Fibroblast of skin of back (primary cell): ENCODE data around the gene FAM43A. TPM values are rescaled to one million over a fixed set of nuclear protein-coding genes. Genes with fewer than 3 reads are reported as not detected.

Experiments
- DNase-seq: peaks from one replicate; pipeline ENCODE4 v3.0.0-alpha.2; 2013
- polyA plus RNA-seq, 2 experiments: library from polyadenylated mRNA; unstranded; fragments of 120-200 nt; gene quantifications; one replicate each; pipeline ENCODE4 v1.2.1, GENCODE V29; 2013; ENCODE audit not compliant: insufficient read length in 2 of 2

The FAM43A gene
- 17.8 TPM for polyA plus RNA-seq (2013, experiment 1 of 2; ENCODE audit: insufficient read length)
- 12.9 TPM for polyA plus RNA-seq (2013, experiment 2 of 2; ENCODE audit: insufficient read length)

- DNase-seq: peak; percentile 96
These were observed at the start of gene FAM43A for GRCh38 chr3:194685718-194686413. FAM43A (plus strand) TSS chr3:194685883; CDS start chr3:194686827, 944 bp downstream.

GRCh38 chr3:194637066-194637465, 48.6 kb upstream of the FAM43A start:
- DNase-seq: no peak

DNA sequence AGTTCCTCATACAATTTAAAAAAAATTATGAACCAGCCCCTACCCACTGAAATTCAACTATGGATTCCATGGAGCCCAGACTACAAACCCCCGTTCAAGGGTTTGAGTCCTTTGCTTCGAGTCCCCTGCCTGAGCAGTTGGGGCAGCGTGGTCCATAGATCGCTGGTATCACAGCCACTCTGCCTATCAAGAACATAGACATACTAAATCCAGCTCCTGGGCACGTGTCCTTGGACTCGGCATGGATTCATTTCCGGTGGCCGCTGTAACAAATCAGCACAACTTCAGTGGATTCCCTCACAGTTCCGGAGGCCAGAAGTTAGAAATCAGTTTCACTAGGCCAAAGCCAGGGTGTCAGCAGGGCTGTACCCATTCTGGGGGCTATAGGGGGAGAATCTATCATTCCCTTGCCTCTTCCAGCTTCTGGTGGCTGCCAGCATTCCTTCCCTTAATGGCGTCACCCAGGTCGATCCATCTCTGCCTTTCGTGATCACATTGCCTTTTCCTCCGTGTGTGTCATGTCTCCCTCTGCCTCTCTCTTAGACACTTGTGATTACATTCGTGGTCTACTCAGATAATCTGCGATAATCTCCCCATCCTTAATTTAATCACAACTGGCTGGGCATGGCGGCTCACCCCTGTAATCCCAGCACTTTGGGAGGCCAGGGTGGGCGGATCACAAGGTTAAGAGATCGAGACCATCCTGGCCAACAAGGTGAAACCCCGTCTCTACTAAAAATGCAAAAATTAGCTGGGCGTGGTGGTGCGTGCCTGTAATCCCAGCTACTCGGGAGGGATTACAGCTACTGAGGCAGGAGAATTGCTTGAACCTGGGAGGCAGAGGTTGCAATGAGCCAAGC, 47.9 kb upstream of the FAM43A start:
- no peak for DNase-seq

DNA sequence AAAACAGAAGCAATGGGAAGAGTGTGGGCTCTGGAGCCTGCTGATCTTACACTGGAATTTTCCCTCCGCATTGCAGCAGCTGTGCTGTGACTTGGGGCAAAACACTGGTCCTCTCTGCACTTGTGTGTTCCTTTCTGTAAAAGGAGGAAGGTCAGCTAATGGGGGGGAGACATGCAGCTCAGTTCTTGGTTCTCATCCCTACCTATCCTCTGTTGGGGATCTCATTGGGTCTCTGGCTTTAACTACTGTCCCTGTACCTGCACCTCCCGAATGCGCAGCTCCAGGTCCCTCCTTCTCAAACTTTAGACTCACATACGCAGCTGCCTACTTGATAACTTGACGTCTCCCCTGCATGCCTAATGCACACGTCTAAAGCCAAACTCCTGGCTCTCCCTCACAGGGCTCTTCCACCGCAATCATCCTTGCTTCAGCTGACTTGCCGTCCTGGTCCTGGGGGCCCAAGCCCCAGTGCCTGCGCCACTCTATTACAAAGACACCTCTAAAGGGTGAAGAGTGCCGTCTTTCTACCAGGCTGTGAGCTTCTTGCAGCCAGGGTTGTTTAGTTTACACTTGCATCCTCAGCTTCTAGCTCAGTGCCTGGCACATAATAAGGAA, 46.6 kb upstream of the FAM43A start:
- DNase-seq: no peak

DNA sequence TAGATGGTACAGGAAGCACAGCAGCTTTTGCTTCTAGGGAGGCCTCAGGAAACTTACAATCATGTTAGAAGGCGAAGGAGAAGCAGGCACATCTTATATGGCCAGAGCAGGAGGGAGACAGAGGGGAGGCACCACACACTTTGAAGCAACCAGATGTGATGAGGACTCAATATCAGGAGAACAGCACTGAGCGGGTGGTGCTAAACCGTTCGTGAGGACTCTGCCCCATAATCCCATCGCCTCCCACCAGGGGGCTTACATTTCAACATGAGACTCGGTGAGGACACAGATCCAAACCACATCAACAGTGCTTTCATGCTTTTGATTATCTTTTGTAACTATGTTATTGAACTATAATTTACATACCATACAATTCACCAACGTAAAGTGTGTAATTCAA, 44.9 kb upstream of the FAM43A start:
- DNase-seq: peak; percentile 40

DNA sequence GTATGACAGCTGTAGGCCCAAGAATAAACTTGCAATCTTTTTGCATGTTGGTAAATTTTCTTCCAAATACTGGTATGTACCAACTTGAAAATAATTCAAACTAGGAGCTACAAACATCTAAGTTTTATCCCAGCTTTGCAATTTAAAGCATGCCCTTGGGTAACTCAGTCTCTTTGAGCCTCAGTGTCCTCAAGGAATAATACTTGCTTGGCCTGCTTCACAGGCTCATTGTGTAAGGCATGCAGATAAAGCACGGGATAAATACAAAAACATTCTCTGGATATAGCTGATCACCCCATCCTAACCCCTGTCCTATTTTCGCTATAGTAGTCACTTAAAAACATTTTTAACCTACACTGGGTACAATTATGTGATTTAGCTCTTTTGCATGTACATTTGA, 42.9 kb upstream of the FAM43A start:
- DNase-seq: no peak

GRCh38 chr3:194647747-194648146, 37.9 kb upstream of the FAM43A start:
- DNase-seq: no peak

DNA sequence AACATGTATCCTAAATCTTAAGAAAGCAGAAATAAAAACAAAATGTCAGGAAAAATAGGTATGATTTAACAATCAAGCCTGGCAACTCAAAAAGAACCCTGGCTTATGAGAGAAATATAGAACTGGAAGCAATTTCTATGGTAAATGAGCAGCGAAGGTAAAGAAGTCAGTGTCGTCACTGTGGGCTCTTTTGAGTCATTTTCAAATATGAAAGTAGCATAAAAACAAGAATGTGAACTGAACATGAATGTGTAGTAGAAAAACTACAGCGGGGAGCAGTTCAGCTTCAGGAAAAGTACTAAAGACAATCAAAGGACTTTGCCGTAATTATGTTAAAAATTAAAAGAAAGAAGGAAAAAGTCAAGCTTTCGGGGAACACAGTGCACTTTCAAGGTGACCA, 31.2 kb upstream of the FAM43A start:
- DNase-seq: no peak

DNA sequence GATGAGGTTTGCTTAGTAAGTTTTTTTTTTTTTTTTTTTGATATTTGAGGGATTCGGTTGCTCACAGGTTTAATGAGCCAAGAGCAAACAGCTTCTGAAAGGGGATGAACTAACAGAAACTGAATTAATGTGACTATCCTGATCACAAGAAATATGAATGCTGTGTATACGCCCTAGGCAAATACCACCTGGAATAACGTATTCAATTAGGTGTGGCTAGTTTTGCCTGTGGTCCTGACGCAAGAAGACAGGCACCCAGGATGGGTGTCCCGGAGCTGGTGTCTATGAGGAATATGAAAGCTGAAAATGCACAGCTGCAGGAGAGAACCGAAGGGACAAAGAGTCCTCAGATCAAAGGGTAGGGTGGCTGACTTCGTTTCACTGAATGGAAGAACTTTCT, 28.2 kb upstream of the FAM43A start:
- no peak for DNase-seq

DNA sequence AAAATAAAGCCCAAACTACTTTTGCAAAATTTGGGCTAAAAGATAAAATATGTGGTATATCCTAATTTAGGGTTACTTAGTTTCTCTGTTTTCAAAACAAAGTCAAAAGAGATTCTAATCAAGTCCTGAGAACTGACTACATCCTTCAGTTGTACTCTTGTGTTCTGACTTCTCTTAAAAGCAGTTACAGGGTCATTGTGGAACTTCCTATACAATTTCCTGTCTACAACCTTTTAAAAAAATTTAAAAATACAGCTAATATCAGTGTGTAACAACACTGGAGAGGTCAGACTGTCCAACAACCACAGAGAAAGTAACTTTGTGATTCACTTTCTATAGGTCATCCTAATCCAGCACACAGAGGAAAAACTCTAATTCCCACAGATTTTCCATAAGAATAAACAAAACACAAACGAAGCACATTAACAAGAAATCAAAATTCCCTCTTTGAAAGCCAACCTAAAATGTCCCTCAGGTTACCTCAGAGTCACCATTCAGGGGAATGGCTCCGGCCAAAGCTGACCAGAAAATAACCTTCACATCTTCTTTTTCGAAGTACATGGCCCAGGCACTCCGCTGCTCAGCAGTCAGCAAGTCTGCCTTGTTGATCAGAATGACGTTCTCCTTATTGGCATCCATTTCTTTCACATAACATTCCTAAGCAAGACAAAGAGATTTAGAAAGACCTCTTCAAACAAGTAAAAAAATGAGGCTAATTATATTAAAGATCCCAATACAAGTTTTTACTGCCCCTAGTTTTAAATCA, 27.0 kb upstream of the FAM43A start:
- no peak for DNase-seq

- no peak for DNase-seq
These were observed 25.9 kb upstream of the FAM43A start for GRCh38 chr3:194659778-194660177.

- no peak for DNase-seq
These were observed 24.3 kb upstream of the FAM43A start for GRCh38 chr3:194661374-194661773.

DNA sequence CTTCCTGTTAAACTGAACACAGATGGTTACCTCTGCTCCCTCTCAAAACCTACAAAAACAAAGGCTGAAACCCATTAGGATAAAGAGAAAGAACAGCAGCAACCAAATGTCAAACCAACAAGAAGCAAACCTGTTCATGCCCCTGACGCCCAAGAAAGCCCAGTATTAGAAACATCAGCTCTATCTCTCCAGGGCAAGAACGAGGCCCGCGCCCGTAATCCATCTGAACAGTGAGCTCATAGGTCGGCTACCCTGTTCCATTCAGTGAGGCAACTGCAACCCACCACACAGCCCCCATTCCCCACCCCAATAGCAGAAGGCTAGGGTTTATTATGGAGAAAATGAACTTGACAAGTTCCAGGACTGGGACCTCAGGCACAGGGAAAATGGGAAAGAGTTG, 23.7 kb upstream of the FAM43A start:
- no peak for DNase-seq

DNA sequence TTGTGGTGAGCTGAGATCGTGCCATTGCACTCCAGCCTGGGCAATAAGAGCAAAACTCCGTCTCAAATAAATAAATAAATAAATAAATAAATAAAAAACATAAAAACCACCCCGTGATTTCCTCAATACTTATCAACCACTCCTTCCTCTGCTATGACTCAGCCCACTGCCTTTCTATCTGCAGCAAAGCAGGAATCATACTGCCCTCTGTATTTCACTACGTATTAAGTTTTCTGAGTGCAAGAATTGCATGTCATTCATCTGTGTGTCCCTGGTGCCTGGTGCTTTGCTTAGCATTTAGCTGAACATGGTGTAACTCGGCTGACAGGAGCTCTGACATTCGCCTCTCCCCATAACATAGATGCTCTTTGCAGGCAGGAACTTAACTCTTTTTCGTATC, 20.8 kb upstream of the FAM43A start:
- DNase-seq: no peak

DNA sequence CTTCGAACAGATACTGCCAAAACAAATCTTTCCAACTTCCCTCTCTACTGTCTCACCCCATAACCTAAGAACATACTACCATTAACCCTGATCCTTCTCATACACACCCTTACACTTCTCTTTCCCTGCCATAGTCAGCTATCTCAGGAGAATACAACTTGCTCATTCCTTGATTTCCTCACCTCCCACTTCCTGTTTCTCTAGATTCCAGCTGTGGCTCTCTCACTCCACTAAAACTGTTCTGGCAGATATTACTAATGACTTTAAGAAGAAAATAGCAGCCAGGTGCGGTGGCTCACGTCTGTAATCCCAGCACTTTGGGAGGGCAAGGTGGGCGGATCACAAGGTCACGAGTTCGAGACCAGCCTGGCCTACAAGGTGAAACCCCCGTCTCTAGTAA, 18.3 kb upstream of the FAM43A start:
- no peak for DNase-seq

DNA sequence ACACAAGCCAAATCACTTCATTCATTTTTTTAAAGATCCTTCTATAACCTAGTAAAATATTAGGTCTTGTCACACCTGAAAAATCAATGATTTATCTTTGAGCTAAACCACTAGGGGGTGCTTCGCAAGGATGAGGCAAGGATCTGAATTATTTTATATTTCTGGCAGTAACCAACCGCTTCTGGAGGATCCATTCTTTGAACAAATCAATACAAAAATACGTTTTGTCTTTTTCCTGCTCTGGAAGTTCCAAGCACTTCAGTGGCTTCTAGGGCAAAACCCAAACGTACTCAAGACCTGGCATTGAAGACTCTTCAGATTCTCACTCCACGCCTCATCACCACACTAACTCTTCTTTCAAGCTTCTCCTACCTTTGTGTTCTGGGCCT, 14.2 kb upstream of the FAM43A start:
- peak; percentile 43 for DNase-seq

DNA sequence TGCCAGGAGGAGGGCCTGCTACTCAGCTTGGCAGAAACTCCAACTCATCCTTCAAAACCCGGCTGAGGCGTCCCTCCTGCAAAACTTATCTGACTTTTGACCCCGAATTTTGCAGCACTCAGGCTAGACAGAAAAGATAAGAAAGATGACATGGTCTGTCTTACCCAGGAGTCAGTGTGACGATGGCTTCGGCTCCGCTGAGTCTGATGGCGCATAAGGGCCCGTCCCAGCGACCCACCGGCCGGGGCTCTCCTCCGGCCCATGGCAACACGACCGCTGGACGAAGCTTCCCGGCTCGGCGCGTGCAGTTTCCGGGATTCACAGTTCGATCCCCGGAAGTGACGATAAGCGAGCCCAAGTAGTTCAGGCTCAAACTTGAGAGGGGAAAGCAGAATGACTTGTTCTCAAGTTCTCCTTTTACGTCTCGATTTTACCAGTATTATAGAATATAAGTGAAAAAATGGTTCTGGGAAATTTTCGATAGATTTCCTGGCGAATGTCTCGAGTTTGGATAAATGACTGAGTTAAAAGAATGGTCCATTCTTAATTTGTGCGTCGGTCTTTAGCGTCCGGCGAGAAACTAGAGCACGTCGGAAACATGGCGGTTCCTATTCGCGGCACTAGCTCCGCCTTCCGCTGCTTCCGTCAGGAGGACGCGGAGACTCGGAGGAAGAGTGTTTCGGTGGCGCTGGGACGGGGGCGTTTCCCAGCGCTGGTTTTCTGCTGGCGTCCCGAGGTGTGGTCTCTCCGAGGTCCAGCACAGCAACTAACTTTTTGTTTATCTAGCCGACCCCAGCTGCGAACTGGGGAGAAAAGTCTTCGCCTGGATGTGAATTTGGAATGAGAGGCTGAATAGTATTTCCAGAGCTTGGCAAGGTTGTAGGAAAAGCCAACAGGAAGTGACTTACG, 13.5 kb upstream of the FAM43A start, which contains the start of gene LSG1:
Gene LSG1 (minus strand): TSS at position 292 of the 909 bp plus-strand sequence. CDS start 29 bp downstream, at position 263.
- peak; percentile 96 for DNase-seq

DNA sequence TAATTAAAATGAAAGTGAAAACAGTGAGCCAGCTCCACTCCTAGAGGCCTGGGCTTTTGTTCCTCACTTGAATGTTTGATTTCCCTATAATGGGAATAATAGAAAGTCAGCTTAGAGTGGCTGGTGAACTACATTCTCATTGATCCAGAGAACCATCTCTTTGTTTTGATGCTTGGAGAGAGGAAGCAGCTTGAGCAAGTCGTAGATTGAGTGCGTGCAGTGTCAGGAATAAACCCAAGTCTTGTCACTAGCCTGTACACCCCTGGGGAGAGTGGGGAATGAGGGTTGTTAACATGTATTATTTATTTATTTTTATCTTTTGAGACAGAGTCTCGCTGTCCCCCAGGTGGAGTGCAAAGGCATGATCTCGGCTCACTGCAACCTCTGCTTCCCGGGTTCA, 12.8 kb upstream of the FAM43A start:
- peak; percentile 4 for DNase-seq

- DNase-seq: no peak
These were observed 11.9 kb upstream of the FAM43A start for GRCh38 chr3:194673761-194674160.

GRCh38 chr3:194675081-194675640, 10.5 kb upstream of the FAM43A start:
- DNase-seq: no peak

DNA sequence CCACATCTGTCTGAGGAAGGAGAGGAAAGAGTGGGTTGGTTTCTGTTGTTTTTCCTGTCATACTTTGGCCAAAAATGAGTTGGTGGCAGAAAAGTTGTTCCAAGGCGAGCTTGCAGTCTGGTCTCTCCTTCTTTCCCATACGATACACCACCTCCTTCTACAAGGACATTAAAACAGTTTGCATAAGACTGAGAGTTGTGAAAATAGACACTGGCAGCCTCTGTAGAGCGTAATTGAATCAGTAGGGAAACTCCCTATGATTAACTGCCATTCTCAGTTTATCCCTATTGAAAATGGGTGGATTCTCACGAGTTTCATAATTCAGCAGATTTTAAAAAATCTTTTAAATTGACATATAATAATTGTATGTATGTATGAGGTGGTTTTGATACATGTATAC, 10.0 kb upstream of the FAM43A start:
- no peak for DNase-seq
